H1 (cell line): ENCODE data around the gene UGT1A9. TPM values are rescaled to one million over a fixed set of nuclear protein-coding genes. Genes with fewer than 3 reads are reported as not detected.

Source experiments
- PHF8 ChIP-seq: fragments of 200-600 bp; sonication (generic); conservative IDR thresholded peaks from 2 replicates; pipeline ENCODE4 v1.7.1; 2012; ENCODE audit warnings: low read depth, mild to moderate bottlenecking, inconsistent platforms, low read length, moderate library complexity
- RAD21 ChIP-seq, 2 experiments: IDR thresholded peaks in 1 of 2; conservative IDR thresholded peaks in 1 of 2; 2 replicates each; pipeline ENCODE4 v1.6.1; 2011; ENCODE audit warnings: low read depth in 2 of 2, low read length in 2 of 2, improper control_type of control experiment in 1 of 2, inconsistent platforms in 1 of 2, mild to moderate bottlenecking in 1 of 2, moderate library complexity in 1 of 2
- SIX5 ChIP-seq: IDR thresholded peaks from 2 replicates; pipeline ENCODE4 v1.6.1; 2011; ENCODE audit warnings: mild to moderate bottlenecking, low read depth, low read length
- TBP ChIP-seq: IDR thresholded peaks from 2 replicates; pipeline ENCODE4 v1.6.1; 2011; ENCODE audit warnings: low read depth, low read length, improper control_type of control experiment
- polyA plus RNA-seq, 7 experiments: library from polyadenylated mRNA; depleted of rRNA in 3 of 7; stranded (reverse) in 5 of 7; unstranded in 2 of 7; fragments of >200 nt in 5 of 7; fragments of 200-250 nt in 2 of 7; gene quantifications; 1 replicate in 5 of 7; 2 replicates in 1 of 7; 4 replicates in 1 of 7; pipeline versions ENCODE4 v1.2.1 to v1.2.3, GENCODE V29; 2011 to 2013; ENCODE audit warnings: missing spikeins in 2 of 7, mixed read lengths in 2 of 7
- total RNA-seq: library from RNA; stranded (reverse); fragmentation: NEBNext Ultra II Directional; extraction: Animal tissue kit (Norgen Biotek cat#: 25700); gene quantifications from 2 replicates; pipeline ENCODE4 v1.2.1, GENCODE V29; 2021
- TF ChIP-seq, protein P1 (sequence below): fragments of 300-600 bp; sonication (generic); IDR thresholded peaks from 2 replicates; pipeline ENCODE4 v1.7.1; 2012; ENCODE audit warnings: low read length, moderate library complexity, mild to moderate bottlenecking, inconsistent platforms; ENCODE audit not compliant: insufficient replicate concordance

UGT1A9 gene
- total and polyA plus RNA-seq, 2 of the 8 experiments (the other 6 are each of a cell fraction or from before 2014, with no cell fraction given) = not detected

GRCh38 chr2:233680361-233681045 is 8.8 kb downstream of the UGT1A9 start (continued):
- TF ChIP-seq TBP (no peak), SIX5 (no peak), RAD21 (IDR thresholded peaks at IDR 0.05 in 1 of 2, conservative IDR thresholded peaks at IDR 0.05 in 1 of 2; ENCODE audit: low read depth in 2 of 2, low read length in 2 of 2) (no peak), PHF8 (no peak)
- TF ChIP-seq, protein P1, sequence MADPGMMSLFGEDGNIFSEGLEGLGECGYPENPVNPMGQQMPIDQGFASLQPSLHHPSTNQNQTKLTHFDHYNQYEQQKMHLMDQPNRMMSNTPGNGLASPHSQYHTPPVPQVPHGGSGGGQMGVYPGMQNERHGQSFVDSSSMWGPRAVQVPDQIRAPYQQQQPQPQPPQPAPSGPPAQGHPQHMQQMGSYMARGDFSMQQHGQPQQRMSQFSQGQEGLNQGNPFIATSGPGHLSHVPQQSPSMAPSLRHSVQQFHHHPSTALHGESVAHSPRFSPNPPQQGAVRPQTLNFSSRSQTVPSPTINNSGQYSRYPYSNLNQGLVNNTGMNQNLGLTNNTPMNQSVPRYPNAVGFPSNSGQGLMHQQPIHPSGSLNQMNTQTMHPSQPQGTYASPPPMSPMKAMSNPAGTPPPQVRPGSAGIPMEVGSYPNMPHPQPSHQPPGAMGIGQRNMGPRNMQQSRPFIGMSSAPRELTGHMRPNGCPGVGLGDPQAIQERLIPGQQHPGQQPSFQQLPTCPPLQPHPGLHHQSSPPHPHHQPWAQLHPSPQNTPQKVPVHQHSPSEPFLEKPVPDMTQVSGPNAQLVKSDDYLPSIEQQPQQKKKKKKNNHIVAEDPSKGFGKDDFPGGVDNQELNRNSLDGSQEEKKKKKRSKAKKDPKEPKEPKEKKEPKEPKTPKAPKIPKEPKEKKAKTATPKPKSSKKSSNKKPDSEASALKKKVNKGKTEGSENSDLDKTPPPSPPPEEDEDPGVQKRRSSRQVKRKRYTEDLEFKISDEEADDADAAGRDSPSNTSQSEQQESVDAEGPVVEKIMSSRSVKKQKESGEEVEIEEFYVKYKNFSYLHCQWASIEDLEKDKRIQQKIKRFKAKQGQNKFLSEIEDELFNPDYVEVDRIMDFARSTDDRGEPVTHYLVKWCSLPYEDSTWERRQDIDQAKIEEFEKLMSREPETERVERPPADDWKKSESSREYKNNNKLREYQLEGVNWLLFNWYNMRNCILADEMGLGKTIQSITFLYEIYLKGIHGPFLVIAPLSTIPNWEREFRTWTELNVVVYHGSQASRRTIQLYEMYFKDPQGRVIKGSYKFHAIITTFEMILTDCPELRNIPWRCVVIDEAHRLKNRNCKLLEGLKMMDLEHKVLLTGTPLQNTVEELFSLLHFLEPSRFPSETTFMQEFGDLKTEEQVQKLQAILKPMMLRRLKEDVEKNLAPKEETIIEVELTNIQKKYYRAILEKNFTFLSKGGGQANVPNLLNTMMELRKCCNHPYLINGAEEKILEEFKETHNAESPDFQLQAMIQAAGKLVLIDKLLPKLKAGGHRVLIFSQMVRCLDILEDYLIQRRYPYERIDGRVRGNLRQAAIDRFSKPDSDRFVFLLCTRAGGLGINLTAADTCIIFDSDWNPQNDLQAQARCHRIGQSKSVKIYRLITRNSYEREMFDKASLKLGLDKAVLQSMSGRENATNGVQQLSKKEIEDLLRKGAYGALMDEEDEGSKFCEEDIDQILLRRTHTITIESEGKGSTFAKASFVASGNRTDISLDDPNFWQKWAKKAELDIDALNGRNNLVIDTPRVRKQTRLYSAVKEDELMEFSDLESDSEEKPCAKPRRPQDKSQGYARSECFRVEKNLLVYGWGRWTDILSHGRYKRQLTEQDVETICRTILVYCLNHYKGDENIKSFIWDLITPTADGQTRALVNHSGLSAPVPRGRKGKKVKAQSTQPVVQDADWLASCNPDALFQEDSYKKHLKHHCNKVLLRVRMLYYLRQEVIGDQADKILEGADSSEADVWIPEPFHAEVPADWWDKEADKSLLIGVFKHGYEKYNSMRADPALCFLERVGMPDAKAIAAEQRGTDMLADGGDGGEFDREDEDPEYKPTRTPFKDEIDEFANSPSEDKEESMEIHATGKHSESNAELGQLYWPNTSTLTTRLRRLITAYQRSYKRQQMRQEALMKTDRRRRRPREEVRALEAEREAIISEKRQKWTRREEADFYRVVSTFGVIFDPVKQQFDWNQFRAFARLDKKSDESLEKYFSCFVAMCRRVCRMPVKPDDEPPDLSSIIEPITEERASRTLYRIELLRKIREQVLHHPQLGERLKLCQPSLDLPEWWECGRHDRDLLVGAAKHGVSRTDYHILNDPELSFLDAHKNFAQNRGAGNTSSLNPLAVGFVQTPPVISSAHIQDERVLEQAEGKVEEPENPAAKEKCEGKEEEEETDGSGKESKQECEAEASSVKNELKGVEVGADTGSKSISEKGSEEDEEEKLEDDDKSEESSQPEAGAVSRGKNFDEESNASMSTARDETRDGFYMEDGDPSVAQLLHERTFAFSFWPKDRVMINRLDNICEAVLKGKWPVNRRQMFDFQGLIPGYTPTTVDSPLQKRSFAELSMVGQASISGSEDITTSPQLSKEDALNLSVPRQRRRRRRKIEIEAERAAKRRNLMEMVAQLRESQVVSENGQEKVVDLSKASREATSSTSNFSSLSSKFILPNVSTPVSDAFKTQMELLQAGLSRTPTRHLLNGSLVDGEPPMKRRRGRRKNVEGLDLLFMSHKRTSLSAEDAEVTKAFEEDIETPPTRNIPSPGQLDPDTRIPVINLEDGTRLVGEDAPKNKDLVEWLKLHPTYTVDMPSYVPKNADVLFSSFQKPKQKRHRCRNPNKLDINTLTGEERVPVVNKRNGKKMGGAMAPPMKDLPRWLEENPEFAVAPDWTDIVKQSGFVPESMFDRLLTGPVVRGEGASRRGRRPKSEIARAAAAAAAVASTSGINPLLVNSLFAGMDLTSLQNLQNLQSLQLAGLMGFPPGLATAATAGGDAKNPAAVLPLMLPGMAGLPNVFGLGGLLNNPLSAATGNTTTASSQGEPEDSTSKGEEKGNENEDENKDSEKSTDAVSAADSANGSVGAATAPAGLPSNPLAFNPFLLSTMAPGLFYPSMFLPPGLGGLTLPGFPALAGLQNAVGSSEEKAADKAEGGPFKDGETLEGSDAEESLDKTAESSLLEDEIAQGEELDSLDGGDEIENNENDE = no peak
